NCI-H2029 treated with DMSO at 0.1 percent for 48 hours (cell line): Measurements from ENCODE around the gene ERCC4.

Experiments used
- DNase-seq: peaks from one replicate; lab custom pipeline; 2025; lab: John Stamatoyannopoulos, UW

Gene ERCC4

GRCh38 chr16:13948086-13948485 is 28.1 kb downstream of the ERCC4 start:
- no peak for DNase-seq

GRCh38 chr16:13950821-13951547 is 31.0 kb downstream of the ERCC4 start:
- no peak for DNase-seq

- no peak for DNase-seq
These were observed 31.7 kb downstream of the ERCC4 start for GRCh38 chr16:13951611-13952010.

GRCh38 chr16:13953501-13953900 is 33.5 kb downstream of the ERCC4 start:
- no peak for DNase-seq

- DNase-seq, result no peak
These were observed 36.8 kb downstream of the ERCC4 start for GRCh38 chr16:13956635-13957196.

GRCh38 chr16:13957197-13958078 is 37.5 kb downstream of the ERCC4 start:
- DNase-seq, result no peak

GRCh38 chr16:13958474-13958873 is 38.5 kb downstream of the ERCC4 start:
- DNase-seq, result no peak

- DNase-seq, result no peak
These were observed 39.7 kb downstream of the ERCC4 start for GRCh38 chr16:13959626-13960025.

GRCh38 chr16:13961099-13961811 is 41.3 kb downstream of the ERCC4 start:
- peak; percentile 39 for DNase-seq

GRCh38 chr16:13962232-13962631 is 42.3 kb downstream of the ERCC4 start:
- no peak for DNase-seq

- no peak for DNase-seq
These were observed 48.9 kb downstream of the ERCC4 start for GRCh38 chr16:13968835-13969234.

- no peak for DNase-seq
These were observed 49.8 kb downstream of the ERCC4 start for GRCh38 chr16:13969711-13970110.

- no peak for DNase-seq
These were observed 50.9 kb downstream of the ERCC4 start for GRCh38 chr16:13970708-13971422.

- no peak for DNase-seq
These were observed 53.5 kb downstream of the ERCC4 start for GRCh38 chr16:13973321-13974023.

- no peak for DNase-seq
These were observed 57.2 kb downstream of the ERCC4 start for GRCh38 chr16:13977177-13977576.

GRCh38 chr16:13982451-13982850 is 62.5 kb downstream of the ERCC4 start:
- no peak for DNase-seq

- no peak for DNase-seq
These were observed 63.7 kb downstream of the ERCC4 start for GRCh38 chr16:13983625-13984024.

GRCh38 chr16:13984794-13985193 is 64.8 kb downstream of the ERCC4 start:
- no peak for DNase-seq

- no peak for DNase-seq
These were observed 68.1 kb downstream of the ERCC4 start for GRCh38 chr16:13988038-13988437.

- no peak for DNase-seq
These were observed 72.4 kb downstream of the ERCC4 start for GRCh38 chr16:13992322-13992721.

- no peak for DNase-seq
These were observed 73.0 kb downstream of the ERCC4 start for GRCh38 chr16:13992976-13993375.
